ENCODE measurements around the gene SPG7.

Gene SPG7

DNA sequence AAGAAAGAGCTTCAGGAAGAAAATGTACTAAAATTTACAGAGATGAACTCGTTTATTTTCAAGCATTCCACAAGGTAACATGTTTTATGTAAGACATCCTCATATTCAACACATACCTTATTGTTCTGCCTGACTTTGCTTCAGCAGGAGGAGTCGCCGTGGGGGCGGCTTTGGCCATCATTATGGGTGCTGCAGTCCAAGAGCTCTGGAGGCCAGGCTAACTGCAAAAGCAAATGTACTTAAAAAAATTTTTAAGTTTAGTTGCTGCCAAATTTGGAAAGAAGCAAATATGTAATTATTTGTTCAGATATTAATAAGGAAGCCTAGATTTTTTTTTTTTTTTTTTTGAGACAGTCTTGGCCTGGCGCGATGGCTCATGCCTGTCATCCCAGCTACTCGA, 4.1 kb upstream of the SPG7 start:
- H3K9me3 ChIP-seq (ENCODE audit: low read length), result no peaks in the 10 kb centered on the region
- H3K9ac ChIP-seq (ENCODE audit: low read length), result no peak overlapping the region
- no peaks in the 10 kb centered on the region for H3K36me3 ChIP-seq (ENCODE audit: insufficient read depth, low read length)
- no peak overlapping the region for H3K4me3 ChIP-seq (ENCODE audit: low read depth in 1 of 2, low read length in 2 of 2)
- no peaks in the 10 kb centered on the region for H3K27me3 ChIP-seq (ENCODE audit: control insufficient read depth in 1 of 2, insufficient read depth in 2 of 2, low read length in 2 of 2)
- H3K27ac ChIP-seq (ENCODE audit: low read depth, low read length), result no peak overlapping the region
- peaks cover 29% of the 10 kb centered on the region for H3K4me1 ChIP-seq (ENCODE audit: insufficient read depth, low read length)

DNA sequence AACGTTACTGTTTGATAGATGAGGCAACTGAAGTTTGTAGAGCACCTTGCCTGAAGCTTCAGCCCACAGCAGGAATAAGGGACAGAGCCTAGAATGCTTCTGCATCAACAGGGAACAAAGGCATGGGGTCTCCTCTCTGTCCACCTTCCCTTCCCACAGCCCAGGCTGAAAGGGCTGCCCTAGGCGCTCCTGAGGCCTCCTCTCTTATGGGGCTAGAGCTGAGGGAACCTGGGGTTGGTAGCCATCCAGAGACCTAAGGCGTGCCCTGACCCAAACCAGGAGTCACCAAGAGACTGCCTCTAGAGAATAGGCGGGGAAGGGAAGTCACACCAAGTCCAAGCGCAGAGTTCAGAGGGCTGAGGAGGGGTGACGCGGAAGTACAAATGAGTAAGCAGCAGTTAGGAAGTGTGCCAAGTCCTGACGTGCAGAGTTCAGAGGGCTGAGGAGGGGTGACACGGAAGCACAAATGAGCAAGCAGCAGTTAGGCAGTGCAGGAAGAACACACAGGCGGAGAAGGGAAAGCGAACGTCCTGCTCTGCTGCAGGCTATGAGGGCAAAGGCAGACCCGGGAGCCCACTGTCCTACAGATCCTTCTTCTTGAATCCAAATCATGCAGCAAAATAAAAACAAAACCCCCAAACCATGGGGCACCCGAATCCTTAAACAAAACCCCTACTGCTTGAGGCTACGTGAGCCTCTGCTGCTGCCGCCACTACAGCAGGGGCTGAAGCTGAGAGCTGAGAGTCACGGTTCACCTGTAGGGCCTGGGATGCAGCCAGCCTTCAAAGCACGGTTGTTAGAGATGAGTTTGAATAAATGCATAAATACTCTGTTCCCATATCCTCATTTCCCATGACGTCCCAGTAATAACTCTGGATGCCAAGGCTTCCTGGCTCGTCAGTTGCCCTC, 2.7 kb upstream of the SPG7 start:
- Histone ChIP-seq H3K4me3 (ENCODE audit: low read depth in 1 of 2, low read length in 2 of 2) (no peak overlapping the region), H3K36me3 (ENCODE audit: insufficient read depth, low read length) (peaks cover 2% of the 10 kb centered on the region), H3K9me3 (ENCODE audit: low read length) (no peaks in the 10 kb centered on the region), H3K9ac (ENCODE audit: low read length) (no peak overlapping the region), H3K27ac (ENCODE audit: low read depth, low read length) (peak overlapping the region; percentile 10), H3K4me1 (ENCODE audit: insufficient read depth, low read length) (peaks cover 36% of the 10 kb centered on the region), H3K27me3 (ENCODE audit: control insufficient read depth in 1 of 2, insufficient read depth in 2 of 2, low read length in 2 of 2) (no peaks in the 10 kb centered on the region)

DNA sequence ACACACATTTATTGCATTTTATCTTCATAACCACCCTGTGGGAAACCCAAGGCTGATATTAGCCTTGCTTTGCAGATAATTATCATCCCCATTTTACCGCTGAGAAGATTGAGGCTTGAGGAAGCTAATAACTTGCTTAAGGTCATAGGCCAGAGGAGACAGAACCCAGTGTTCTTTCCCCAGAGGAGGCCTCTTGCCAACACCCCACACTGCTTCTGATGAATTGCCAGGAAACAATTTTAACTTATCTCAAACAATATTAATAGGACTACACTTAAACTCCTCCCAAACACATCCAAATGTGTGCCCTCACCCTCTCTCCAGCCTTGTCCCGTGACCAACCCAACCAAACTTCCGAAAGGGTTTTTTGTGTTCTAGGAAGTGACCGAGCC, 2.1 kb upstream of the SPG7 start:
- H3K4me3 ChIP-seq (ENCODE audit: low read depth in 1 of 2, low read length in 2 of 2), result no peak overlapping the region
- no peaks in the 10 kb centered on the region for H3K9me3 ChIP-seq (ENCODE audit: low read length)
- peaks cover 9% of the 10 kb centered on the region for H3K36me3 ChIP-seq (ENCODE audit: insufficient read depth, low read length)
- H3K27me3 ChIP-seq (ENCODE audit: control insufficient read depth in 1 of 2, insufficient read depth in 2 of 2, low read length in 2 of 2), result no peaks in the 10 kb centered on the region
- peaks cover 36% of the 10 kb centered on the region for H3K4me1 ChIP-seq (ENCODE audit: insufficient read depth, low read length)
- H3K27ac ChIP-seq (ENCODE audit: low read depth, low read length), result peak overlapping the region; percentile 10
- H3K9ac ChIP-seq (ENCODE audit: low read length), result no peak overlapping the region

DNA sequence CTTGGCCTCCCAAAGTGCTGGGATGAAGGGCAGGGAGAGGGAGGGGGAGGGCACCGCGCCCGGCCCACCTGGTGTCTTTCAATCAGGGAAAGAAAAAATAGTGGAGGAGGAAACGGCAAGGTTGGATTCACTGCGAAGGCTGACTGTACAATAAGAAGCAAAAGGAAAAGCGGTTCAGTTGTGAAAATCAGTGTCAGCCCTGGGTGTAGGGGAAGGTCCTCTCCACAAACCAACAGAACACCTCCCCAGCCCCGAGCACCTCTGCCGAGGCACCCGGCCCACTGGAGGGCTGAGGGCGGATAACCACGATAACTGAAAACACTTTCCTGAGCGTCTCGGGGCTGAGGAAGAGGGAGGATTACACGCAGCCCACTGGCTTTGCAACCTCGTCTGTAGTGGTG, 1.4 kb upstream of the SPG7 start:
- H3K27me3 ChIP-seq (ENCODE audit: control insufficient read depth in 1 of 2, insufficient read depth in 2 of 2, low read length in 2 of 2), result no peaks in the 10 kb centered on the region
- peaks cover 36% of the 10 kb centered on the region for H3K4me1 ChIP-seq (ENCODE audit: insufficient read depth, low read length)
- H3K4me3 ChIP-seq (ENCODE audit: low read depth in 1 of 2, low read length in 2 of 2), result peak overlapping the region in 1 of 2 donors; percentile 73
- no peaks in the 10 kb centered on the region for H3K9me3 ChIP-seq (ENCODE audit: low read length)
- H3K9ac ChIP-seq (ENCODE audit: low read length), result peak overlapping the region; percentile 44
- peaks cover 12% of the 10 kb centered on the region for H3K36me3 ChIP-seq (ENCODE audit: insufficient read depth, low read length)
- no peak overlapping the region for H3K27ac ChIP-seq (ENCODE audit: low read depth, low read length)

DNA sequence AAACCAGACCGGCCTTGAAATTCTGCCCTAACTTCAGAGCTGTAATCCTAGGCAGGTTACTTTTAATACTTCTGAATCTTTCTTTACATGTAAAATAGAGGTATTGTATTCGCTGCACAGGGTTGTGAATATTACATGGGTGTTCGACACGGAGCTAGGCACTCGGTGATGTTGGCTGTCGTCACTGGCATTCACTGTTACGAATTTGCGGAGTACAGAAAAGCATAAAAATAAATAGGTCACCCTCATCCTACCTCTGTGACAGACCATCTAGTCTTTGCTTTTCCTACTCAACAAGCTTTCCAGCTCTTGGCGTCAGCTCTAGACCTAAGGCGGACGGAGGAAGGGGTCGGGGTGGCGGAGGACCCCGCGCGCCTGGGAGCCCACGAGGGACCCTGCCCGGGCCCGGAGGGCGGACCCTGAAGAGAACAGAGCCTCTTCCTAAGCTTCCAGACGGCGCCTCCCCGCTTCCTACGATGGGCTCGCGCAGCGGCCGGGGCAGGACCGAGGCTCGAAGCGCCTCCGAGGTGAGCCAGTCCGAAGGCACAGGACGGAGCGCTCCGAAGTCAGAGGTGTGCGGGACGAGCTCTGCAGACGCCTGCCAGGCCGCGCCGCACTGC, 879 bp upstream of the SPG7 start:
- no peaks in the 10 kb centered on the region for H3K9me3 ChIP-seq (ENCODE audit: low read length)
- peak overlapping the region; percentile 94 for H3K27ac ChIP-seq (ENCODE audit: low read depth, low read length)
- no peaks in the 10 kb centered on the region for H3K27me3 ChIP-seq (ENCODE audit: control insufficient read depth in 1 of 2, insufficient read depth in 2 of 2, low read length in 2 of 2)
- peaks cover 36% of the 10 kb centered on the region for H3K4me1 ChIP-seq (ENCODE audit: insufficient read depth, low read length)
- H3K4me3 ChIP-seq (ENCODE audit: low read depth in 1 of 2, low read length in 2 of 2), result peak overlapping the region; percentile 73 to 91
- H3K36me3 ChIP-seq (ENCODE audit: insufficient read depth, low read length), result peaks cover 12% of the 10 kb centered on the region
- H3K9ac ChIP-seq (ENCODE audit: low read length), result peak overlapping the region; percentile 44

DNA sequence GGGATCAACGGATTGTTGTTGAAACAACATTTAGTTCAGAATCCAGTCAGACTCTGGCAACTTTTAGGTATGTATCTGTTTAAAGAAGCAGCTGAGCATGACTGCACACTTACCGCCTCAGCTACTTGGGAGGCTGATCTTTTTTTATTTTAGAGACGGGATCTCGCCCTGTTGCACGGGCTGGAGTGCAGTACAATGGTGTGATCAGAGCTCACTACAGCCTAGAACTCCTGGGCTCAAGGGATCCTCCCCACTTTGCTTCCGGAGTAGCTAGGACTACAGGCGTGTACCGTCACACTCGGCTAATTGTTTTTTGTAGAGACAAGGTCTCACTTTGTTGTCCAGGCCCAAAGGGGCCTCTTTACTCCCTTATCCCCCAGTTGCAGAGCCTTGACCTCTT, 2.3 kb downstream of the SPG7 start:
- peaks cover 24% of the 10 kb centered on the region for H3K36me3 ChIP-seq (ENCODE audit: insufficient read depth, low read length)
- H3K9me3 ChIP-seq (ENCODE audit: low read length), result no peaks in the 10 kb centered on the region
- H3K27ac ChIP-seq (ENCODE audit: low read depth, low read length), result no peak overlapping the region
- no peak overlapping the region for H3K9ac ChIP-seq (ENCODE audit: low read length)
- no peaks in the 10 kb centered on the region for H3K27me3 ChIP-seq (ENCODE audit: control insufficient read depth in 1 of 2, insufficient read depth in 2 of 2, low read length in 2 of 2)
- H3K4me1 ChIP-seq (ENCODE audit: insufficient read depth, low read length), result peaks cover 29% of the 10 kb centered on the region
- no peak overlapping the region for H3K4me3 ChIP-seq (ENCODE audit: low read depth in 1 of 2, low read length in 2 of 2)

DNA sequence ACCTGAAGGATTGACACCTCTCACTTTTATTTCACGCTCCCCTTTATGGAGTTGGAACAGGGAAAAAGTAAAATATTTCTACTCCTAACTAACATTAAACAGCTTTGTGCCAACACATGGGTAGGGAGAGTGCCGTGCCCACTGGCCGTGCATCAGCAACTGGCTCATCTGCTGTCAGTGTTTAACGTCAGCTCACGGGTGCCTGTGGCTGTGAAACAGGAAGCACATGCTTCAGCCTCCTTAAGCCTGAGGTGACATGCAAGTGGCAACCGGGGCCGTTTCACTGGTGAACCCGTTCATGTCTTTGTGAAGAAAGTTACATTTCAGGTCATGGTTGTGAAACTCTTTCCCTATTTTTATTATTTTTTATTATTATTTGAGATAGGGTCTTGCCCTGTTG, 3.2 kb downstream of the SPG7 start:
- H3K36me3 ChIP-seq (ENCODE audit: insufficient read depth, low read length), result peaks cover 24% of the 10 kb centered on the region
- no peak overlapping the region for H3K4me3 ChIP-seq (ENCODE audit: low read depth in 1 of 2, low read length in 2 of 2)
- H3K9me3 ChIP-seq (ENCODE audit: low read length), result no peaks in the 10 kb centered on the region
- H3K9ac ChIP-seq (ENCODE audit: low read length), result no peak overlapping the region
- no peaks in the 10 kb centered on the region for H3K27me3 ChIP-seq (ENCODE audit: control insufficient read depth in 1 of 2, insufficient read depth in 2 of 2, low read length in 2 of 2)
- no peak overlapping the region for H3K27ac ChIP-seq (ENCODE audit: low read depth, low read length)
- peaks cover 21% of the 10 kb centered on the region for H3K4me1 ChIP-seq (ENCODE audit: insufficient read depth, low read length)

DNA sequence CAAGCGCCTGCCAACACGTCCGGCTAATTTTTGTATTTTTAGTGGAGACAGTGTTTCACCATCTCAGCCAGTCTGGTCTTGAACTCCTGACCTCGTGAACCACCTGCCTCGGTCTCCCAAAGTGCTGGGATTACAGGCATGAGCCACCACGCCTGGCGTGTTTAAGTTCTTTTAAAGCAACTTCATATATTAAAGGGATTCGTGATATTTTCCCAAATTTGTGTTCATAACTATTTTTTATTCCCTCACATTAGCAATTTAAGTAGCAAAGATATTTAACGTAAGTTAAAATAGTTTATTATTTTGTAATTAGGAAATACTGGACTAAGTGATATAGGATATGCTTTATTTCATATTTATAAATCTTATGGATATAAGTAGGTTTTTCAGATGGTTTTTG, 4.2 kb downstream of the SPG7 start:
- Histone ChIP-seq H3K4me3 (ENCODE audit: low read depth in 1 of 2, low read length in 2 of 2) (no peak overlapping the region), H3K9ac (ENCODE audit: low read length) (no peak overlapping the region), H3K9me3 (ENCODE audit: low read length) (no peaks in the 10 kb centered on the region), H3K27ac (ENCODE audit: low read depth, low read length) (no peak overlapping the region), H3K36me3 (ENCODE audit: insufficient read depth, low read length) (peaks cover 32% of the 10 kb centered on the region), H3K27me3 (ENCODE audit: control insufficient read depth in 1 of 2, insufficient read depth in 2 of 2, low read length in 2 of 2) (no peaks in the 10 kb centered on the region), H3K4me1 (ENCODE audit: insufficient read depth, low read length) (peaks cover 12% of the 10 kb centered on the region)

DNA sequence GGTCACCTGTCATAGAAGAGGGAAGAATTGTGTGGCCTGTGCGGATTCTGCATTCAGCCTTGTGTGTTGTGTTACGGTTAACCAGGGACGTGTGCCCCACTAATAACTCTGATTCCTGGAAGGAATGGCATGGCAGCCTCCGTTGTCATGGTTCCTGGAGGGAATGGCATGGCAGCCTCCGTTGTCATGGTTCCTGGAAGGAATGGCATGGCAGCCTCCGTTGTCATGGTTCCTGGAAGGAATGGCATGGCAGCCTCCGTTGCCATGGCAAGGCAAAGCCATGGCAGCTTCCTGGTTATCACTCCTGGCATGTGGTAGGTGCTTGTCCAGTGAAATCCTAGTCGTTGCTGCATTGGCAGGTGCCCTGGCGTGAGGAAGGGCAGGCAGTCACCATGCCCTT, 8.9 kb downstream of the SPG7 start:
- H3K27me3 ChIP-seq (ENCODE audit: control insufficient read depth in 1 of 2, insufficient read depth in 2 of 2, low read length in 2 of 2), result no peaks in the 10 kb centered on the region
- H3K4me1 ChIP-seq (ENCODE audit: insufficient read depth, low read length), result no peaks in the 10 kb centered on the region
- peaks cover 45% of the 10 kb centered on the region for H3K36me3 ChIP-seq (ENCODE audit: insufficient read depth, low read length)
- no peak overlapping the region for H3K9ac ChIP-seq (ENCODE audit: low read length)
- H3K4me3 ChIP-seq (ENCODE audit: low read depth in 1 of 2, low read length in 2 of 2), result no peak overlapping the region
- no peak overlapping the region for H3K27ac ChIP-seq (ENCODE audit: low read depth, low read length)
- H3K9me3 ChIP-seq (ENCODE audit: low read length), result no peaks in the 10 kb centered on the region

DNA sequence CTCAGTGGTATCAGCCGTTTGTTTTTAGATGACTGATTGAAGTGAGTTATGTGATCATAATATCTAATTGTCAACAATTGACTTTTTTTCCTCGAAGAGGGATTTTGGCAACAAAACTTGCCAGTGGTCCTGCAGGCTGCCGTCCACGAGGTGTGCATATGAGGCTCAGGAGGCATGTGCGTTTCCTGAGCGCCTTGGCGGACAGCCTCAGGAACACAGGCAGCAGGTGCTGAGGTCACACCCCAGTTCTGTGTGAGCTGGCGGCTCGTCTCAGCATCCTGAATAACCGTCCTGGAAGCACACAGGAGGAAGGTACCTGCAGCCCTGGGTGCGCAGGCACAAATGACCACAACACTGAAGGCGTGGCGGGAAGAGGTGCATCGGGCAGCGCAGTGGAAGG, 11.7 kb downstream of the SPG7 start:
- peaks cover 54% of the 10 kb centered on the region for H3K36me3 ChIP-seq (ENCODE audit: insufficient read depth, low read length)
- H3K27me3 ChIP-seq (ENCODE audit: control insufficient read depth in 1 of 2, insufficient read depth in 2 of 2, low read length in 2 of 2), result no peaks in the 10 kb centered on the region
- H3K4me1 ChIP-seq (ENCODE audit: insufficient read depth, low read length), result no peaks in the 10 kb centered on the region
- no peak overlapping the region for H3K9ac ChIP-seq (ENCODE audit: low read length)
- no peak overlapping the region for H3K4me3 ChIP-seq (ENCODE audit: low read depth in 1 of 2, low read length in 2 of 2)
- no peak overlapping the region for H3K27ac ChIP-seq (ENCODE audit: low read depth, low read length)
- H3K9me3 ChIP-seq (ENCODE audit: low read length), result no peaks in the 10 kb centered on the region

DNA sequence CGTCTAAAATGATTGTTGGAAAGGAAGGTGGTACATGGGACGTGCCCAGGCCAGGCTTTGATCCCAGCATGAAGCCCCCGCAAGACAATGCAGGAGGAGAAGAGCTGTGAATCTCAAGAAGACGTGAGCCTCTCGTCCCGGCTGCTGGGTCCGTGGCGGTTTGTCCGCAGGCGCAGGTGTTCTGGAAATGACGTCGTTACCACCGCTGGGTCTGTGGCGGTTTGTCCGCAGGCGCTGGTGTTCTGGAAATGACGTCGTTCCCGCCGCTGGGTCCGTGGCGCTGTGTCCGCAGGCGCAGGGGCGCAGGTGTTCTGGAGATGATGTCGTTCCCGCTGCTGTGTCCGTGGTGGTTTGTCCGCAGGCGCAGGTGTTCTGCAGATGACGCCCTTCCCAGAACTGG, 14.1 kb downstream of the SPG7 start:
- Histone ChIP-seq H3K4me3 (ENCODE audit: low read depth in 1 of 2, low read length in 2 of 2) (no peak overlapping the region), H3K36me3 (ENCODE audit: insufficient read depth, low read length) (peaks cover 72% of the 10 kb centered on the region), H3K9ac (ENCODE audit: low read length) (no peak overlapping the region), H3K9me3 (ENCODE audit: low read length) (no peaks in the 10 kb centered on the region), H3K4me1 (ENCODE audit: insufficient read depth, low read length) (no peaks in the 10 kb centered on the region), H3K27me3 (ENCODE audit: control insufficient read depth in 1 of 2, insufficient read depth in 2 of 2, low read length in 2 of 2) (no peaks in the 10 kb centered on the region), H3K27ac (ENCODE audit: low read depth, low read length) (no peak overlapping the region)

All from muscle layer of colon (tissue), 2 donors.